OCI-LY7 (cell line): ENCODE results near the gene SOAT1. TPM values are rescaled to one million over a fixed set of nuclear protein-coding genes. Genes with fewer than 3 reads are reported as not detected.

ENCODE experiments used
- BruUV-seq: library from RNA; stranded (reverse); fragments of 400-500 nt; replicated peaks from 2 replicates; lab custom pipeline; 2021; lab: Mats Ljungman, UMichigan
- CTCF ChIA-PET: fragments of 300-600 bp; sonication (Branson Sonifier 250); formaldehyde crosslinking; loops from one replicate; lab custom pipeline; 2022; ENCODE audit warnings: antibody characterized with exemption; ENCODE audit not compliant: unreplicated experiment; lab: Charles Lee
- POLR2A ChIA-PET: fragments of 300-600 bp; sonication (Branson Sonifier 250); formaldehyde crosslinking; loops from one replicate; lab custom pipeline; 2022; ENCODE audit warnings: antibody characterized with exemption; lab: Charles Lee
- DNase-seq: peaks from one replicate; pipeline ENCODE4 v3.0.0-alpha.2; 2015; ENCODE audit warnings: low spot score
- H2AFZ ChIP-seq: fragments of 200-600 bp; sonication (generic), shearing (Covaris generic); 2 replicates; pipeline ENCODE4 v1.6.1; 2014; ENCODE audit warnings: mild to moderate bottlenecking, antibody characterized with exemption, low read length, moderate library complexity
- H3K27ac ChIP-seq: fragments of 200-600 bp; sonication (generic); 2 replicates; pipeline ENCODE4 v1.5.1; 2014; ENCODE audit warnings: mixed run types, low read depth, mild to moderate bottlenecking, moderate library complexity, low read length, inconsistent platforms; ENCODE audit not compliant: poor library complexity, severe bottlenecking
- H3K36me3 ChIP-seq: fragments of 200-600 bp; sonication (generic); 2 replicates; pipeline ENCODE4 v1.6.1; 2014; ENCODE audit warnings: mild to moderate bottlenecking, antibody characterized with exemption, low read length, moderate library complexity, mixed read lengths; ENCODE audit not compliant: insufficient read depth
- H3K4me1 ChIP-seq: fragments of 200-600 bp; sonication (generic); 2 replicates; pipeline ENCODE4 v1.5.1; 2014; ENCODE audit warnings: mild to moderate bottlenecking, low read length; ENCODE audit not compliant: insufficient read depth, poor library complexity, severe bottlenecking
- H3K4me2 ChIP-seq: fragments of 200-600 bp; sonication (generic); 2 replicates; pipeline ENCODE4 v1.6.1; 2014; ENCODE audit warnings: mild to moderate bottlenecking, low read length
- H3K4me3 ChIP-seq: fragments of 200-600 bp; sonication (generic); 2 replicates; pipeline ENCODE4 v1.5.1; 2014; ENCODE audit warnings: mild to moderate bottlenecking, low read depth, low read length; ENCODE audit not compliant: poor library complexity, severe bottlenecking
- H3K79me2 ChIP-seq: fragments of 200-600 bp; sonication (generic); 2 replicates; pipeline ENCODE4 v1.6.1; 2016; ENCODE audit warnings: low read depth, mild to moderate bottlenecking, low read length, moderate library complexity, mixed read lengths; ENCODE audit not compliant: insufficient read depth
- H3K9me2 ChIP-seq: fragments of 200-600 bp; sonication (generic); 2 replicates; pipeline ENCODE4 v1.6.1; 2016; ENCODE audit warnings: mild to moderate bottlenecking, low read length, mixed read lengths; ENCODE audit not compliant: insufficient read depth
- H3K9me3 ChIP-seq: fragments of 200-600 bp; sonication (generic); 2 replicates; pipeline ENCODE4 v1.6.1; 2014; ENCODE audit warnings: mild to moderate bottlenecking, mixed run types, low read length, mixed read lengths
- H4K20me1 ChIP-seq: fragments of 200-600 bp; sonication (generic); 2 replicates; pipeline ENCODE4 v1.6.1; 2014; ENCODE audit warnings: mild to moderate bottlenecking, antibody characterized with exemption, low read length, moderate library complexity, mixed read lengths; ENCODE audit not compliant: insufficient read depth
- EZH2phosphoT487 ChIP-seq: fragments of 200-600 bp; sonication (generic); IDR thresholded peaks from 2 replicates; pipeline ENCODE4 v1.6.1; 2018; ENCODE audit warnings: low read depth, borderline replicate concordance, mild to moderate bottlenecking, mixed run types, antibody characterized with exemption, low read length, moderate library complexity, mixed read lengths
- intact Hi-C: fragments of 100-400 bp; cut with micrococcal nuclease; formaldehyde crosslinking; loops from one replicate; pipeline ENCODE4 v1.10.0; 2022; ENCODE audit not compliant: unreplicated experiment
- total RNA-seq, 2 experiments: library from RNA; depleted of rRNA in 1 of 2; stranded (reverse); fragments of >200 nt in 1 of 2; shearing (Covaris generic) in 1 of 2; gene quantifications; 2 replicates each; pipeline ENCODE4 v1.2.3, GENCODE V29; 2014 to 2022
- TF ChIP-seq, protein P1 (sequence below): fragments of 200-600 bp; sonication (generic); conservative IDR thresholded peaks from 2 replicates; pipeline ENCODE4 v1.5.1; 2014; ENCODE audit warnings: mild to moderate bottlenecking, antibody characterized with exemption, low read length, moderate library complexity, mixed read lengths

Gene SOAT1
- total RNA-seq, 2 experiments from 2014 or later, result 8.7 to 34.0 TPM

DNA sequence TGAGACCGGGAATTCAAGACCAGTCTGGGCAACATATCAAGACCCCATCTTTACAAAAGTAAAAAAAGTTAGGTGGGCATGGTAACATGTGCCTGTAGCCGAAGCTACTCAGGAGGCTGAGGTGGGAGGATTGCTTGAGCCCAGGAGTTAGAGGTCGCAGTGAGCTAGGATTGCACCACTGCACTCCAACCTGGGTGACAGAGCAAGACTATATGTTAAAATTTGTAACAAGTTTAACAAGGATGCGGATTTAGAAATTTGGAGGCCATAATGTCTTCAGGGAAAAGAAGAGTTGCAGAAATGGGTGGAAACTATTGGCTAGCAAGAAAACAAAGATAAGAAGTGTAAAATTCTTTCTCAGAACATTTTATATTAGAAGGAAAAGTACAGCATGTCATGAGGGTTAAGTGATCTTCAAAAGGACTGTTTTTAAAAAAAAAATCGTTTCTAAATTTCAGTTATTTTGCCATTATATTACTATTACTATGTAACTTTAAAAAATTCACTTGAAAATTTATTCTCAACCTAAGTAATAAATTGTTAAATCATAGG is 17.6 kb downstream of the SOAT1 start:
- Histone ChIP-seq H2AFZ (no peak overlapping the region), H3K9me2 (no peaks in the 10 kb centered on the region), H3K9me3 (no peaks in the 10 kb centered on the region), H3K4me1 (no peaks in the 10 kb centered on the region), H3K79me2 (peaks cover 5% of the 10 kb centered on the region), H3K27ac (no peak overlapping the region), H3K4me2 (no peak overlapping the region), H3K36me3 (peaks cover 45% of the 10 kb centered on the region), H4K20me1 (no peaks in the 10 kb centered on the region), H3K4me3 (no peak overlapping the region)
- no peak for DNase-seq
- no TSS peak for BruUV-seq
- intact Hi-C loops, result no loop called here
- TF ChIP-seq, protein P1, sequence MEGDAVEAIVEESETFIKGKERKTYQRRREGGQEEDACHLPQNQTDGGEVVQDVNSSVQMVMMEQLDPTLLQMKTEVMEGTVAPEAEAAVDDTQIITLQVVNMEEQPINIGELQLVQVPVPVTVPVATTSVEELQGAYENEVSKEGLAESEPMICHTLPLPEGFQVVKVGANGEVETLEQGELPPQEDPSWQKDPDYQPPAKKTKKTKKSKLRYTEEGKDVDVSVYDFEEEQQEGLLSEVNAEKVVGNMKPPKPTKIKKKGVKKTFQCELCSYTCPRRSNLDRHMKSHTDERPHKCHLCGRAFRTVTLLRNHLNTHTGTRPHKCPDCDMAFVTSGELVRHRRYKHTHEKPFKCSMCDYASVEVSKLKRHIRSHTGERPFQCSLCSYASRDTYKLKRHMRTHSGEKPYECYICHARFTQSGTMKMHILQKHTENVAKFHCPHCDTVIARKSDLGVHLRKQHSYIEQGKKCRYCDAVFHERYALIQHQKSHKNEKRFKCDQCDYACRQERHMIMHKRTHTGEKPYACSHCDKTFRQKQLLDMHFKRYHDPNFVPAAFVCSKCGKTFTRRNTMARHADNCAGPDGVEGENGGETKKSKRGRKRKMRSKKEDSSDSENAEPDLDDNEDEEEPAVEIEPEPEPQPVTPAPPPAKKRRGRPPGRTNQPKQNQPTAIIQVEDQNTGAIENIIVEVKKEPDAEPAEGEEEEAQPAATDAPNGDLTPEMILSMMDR, result no peak
- no peak for TF ChIP-seq EZH2phosphoT487
- CTCF ChIA-PET, result no interaction called here
- POLR2A ChIA-PET, result no interaction called here

DNA sequence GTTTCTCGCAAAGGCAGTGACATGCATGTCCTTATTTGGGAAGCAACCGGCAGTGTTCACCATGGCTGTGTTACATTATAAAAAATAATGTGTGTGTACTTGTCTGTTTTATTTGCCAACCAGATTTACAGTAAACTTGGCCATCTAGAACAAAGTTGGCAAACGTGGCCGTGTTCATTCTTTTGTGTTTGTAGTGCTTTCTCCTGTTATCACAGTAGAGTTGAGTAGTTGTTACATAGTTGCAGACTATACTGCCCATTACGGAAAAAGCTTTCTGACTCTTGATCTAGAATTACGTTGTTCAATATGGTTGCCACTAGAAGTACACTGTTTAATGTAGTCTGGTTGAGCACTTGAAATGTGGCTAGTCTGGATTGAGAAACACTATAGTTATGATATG is 19.4 kb downstream of the SOAT1 start:
- H2AFZ ChIP-seq, result no peak overlapping the region
- no peak overlapping the region for H3K4me2 ChIP-seq
- no peak overlapping the region for H3K4me3 ChIP-seq
- no peak for DNase-seq
- peaks cover 33% of the 10 kb centered on the region for H3K36me3 ChIP-seq
- no peaks in the 10 kb centered on the region for H4K20me1 ChIP-seq
- POLR2A ChIA-PET, result no interaction called here
- no peak overlapping the region for H3K27ac ChIP-seq
- no peaks in the 10 kb centered on the region for H3K9me2 ChIP-seq
- CTCF ChIA-PET, result no interaction called here
- no TSS peak for BruUV-seq
- H3K4me1 ChIP-seq, result peaks cover 5% of the 10 kb centered on the region
- H3K9me3 ChIP-seq, result no peaks in the 10 kb centered on the region
- TF ChIP-seq, protein P1, result no peak
- TF ChIP-seq EZH2phosphoT487, result no peak
- intact Hi-C loops, result no loop called here
- H3K79me2 ChIP-seq, result peaks cover 10% of the 10 kb centered on the region

DNA sequence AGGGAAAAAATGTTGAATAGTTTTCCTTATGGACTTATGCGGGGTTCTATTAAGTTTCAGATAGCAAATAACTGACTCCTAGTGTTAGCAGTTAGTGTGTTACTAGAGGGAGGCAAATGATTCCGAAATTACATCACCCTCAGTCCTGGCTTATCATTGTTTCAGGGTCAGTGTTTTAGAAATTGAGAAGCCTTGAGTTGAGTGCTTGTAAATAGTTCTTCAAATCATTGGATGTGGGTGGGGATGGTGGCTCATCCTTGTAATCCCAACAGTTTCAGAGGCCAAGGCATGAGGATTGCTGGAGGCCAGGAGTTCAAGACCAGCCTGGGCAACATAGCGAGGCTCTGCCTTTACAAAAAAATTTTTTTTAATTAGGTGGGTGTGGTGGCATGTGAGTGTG is 21.3 kb downstream of the SOAT1 start:
- peaks cover 15% of the 10 kb centered on the region for H3K4me1 ChIP-seq
- H3K4me2 ChIP-seq, result no peak overlapping the region
- DNase-seq, result no peak
- peaks cover 26% of the 10 kb centered on the region for H3K36me3 ChIP-seq
- H3K4me3 ChIP-seq, result no peak overlapping the region
- peaks cover 22% of the 10 kb centered on the region; the same call in 1 of the 2 replicates for H3K79me2 ChIP-seq
- BruUV-seq, result no TSS peak
- H3K9me2 ChIP-seq, result no peaks in the 10 kb centered on the region
- POLR2A ChIA-PET, result no interaction called here
- no peaks in the 10 kb centered on the region for H4K20me1 ChIP-seq
- H3K9me3 ChIP-seq, result no peaks in the 10 kb centered on the region
- CTCF ChIA-PET, result no interaction called here
- H2AFZ ChIP-seq, result no peak overlapping the region
- H3K27ac ChIP-seq, result no peak overlapping the region
- TF ChIP-seq, protein P1, result no peak
- TF ChIP-seq EZH2phosphoT487, result no peak
- intact Hi-C loops, result no loop called here
